GM21737 (cell line): ENCODE results near the gene PODNL1.

Experiments used
- ATAC-seq: cut with Tn5 transposase; IDR thresholded peaks from one replicate; pipeline ENCODE4 v1.9.1; 2021; ENCODE audit warnings: mild to moderate bottlenecking, moderate library complexity; ENCODE audit not compliant: unreplicated experiment

The PODNL1 gene

GRCh38 chr19:13896227-13896626 is 42.0 kb downstream of the PODNL1 start:
- no peak for ATAC-seq

GRCh38 chr19:13894552-13894951 is 43.7 kb downstream of the PODNL1 start:
- no peak for ATAC-seq

GRCh38 chr19:13892870-13893269 is 45.3 kb downstream of the PODNL1 start:
- no peak for ATAC-seq

GRCh38 chr19:13890136-13890535 is 48.1 kb downstream of the PODNL1 start:
- no peak for ATAC-seq

GRCh38 chr19:13888281-13888680 is 49.9 kb downstream of the PODNL1 start:
- ATAC-seq: no peak

- no peak for ATAC-seq
These were observed 50.7 kb downstream of the PODNL1 start for GRCh38 chr19:13887517-13887916.

- ATAC-seq: no peak
These were observed 51.2 kb downstream of the PODNL1 start for GRCh38 chr19:13887018-13887436.

- ATAC-seq: no peak
These were observed 52.3 kb downstream of the PODNL1 start for GRCh38 chr19:13885826-13886365.

GRCh38 chr19:13884726-13885591 is 53.3 kb downstream of the PODNL1 start:
- no peak for ATAC-seq

- no peak for ATAC-seq
These were observed 54.6 kb downstream of the PODNL1 start for GRCh38 chr19:13883516-13884064.

GRCh38 chr19:13882836-13883235 is 55.4 kb downstream of the PODNL1 start:
- no peak for ATAC-seq

GRCh38 chr19:13882419-13882795 is 55.8 kb downstream of the PODNL1 start:
- ATAC-seq: no peak

GRCh38 chr19:13881692-13882418 is 56.4 kb downstream of the PODNL1 start:
- ATAC-seq: no peak

GRCh38 chr19:13881251-13881691 is 56.9 kb downstream of the PODNL1 start:
- no peak for ATAC-seq
